NCI-H2171 (cell line): ENCODE data around the gene ANKFN1.
A peak's percentile ranks its signal among the peaks of the same experiment; 100 is the strongest.

Experiments
- DNase-seq: peaks from one replicate; lab custom pipeline; 2025; lab: John Stamatoyannopoulos, UW

The ANKFN1 gene

DNA sequence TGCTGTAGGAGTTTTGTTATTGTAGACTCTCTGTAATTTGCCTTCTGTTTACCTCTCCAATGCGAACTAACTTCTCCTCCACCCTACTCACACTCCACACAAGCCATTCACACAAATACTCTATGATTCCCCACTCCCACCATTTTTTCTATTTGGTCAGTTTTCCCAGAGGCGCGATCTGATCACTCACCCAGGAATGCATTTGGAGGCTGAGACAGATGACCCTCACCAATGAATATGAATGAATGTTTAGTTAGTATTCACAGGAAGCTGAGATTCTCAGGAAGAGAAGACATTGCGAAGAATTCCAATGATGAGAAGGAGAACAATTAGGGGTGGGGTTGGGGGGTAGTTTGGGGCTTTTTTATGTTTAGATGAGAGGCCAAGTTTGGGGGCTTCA lies 10.5 kb upstream of the ANKFN1 start:
- DNase-seq = no peak

DNA sequence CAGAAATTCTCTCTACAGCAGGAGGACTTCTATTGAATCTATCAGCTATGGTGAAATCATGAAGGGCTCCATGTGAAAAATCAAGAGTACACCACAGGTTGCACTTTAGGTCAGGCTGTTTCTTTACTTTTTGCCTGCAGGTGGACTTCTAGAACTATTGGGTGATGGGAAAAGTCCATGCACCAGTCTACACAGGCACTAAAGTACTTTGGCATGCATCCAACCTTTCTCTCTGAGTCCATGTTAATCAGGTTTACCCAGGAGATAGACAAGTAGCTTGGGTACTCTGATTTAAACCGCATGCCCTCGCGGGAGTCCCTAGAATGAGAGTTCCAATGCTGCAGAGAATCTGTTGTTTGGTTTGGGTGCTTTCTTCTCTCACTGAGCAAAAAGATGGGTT lies 9.1 kb upstream of the ANKFN1 start:
- DNase-seq = peak; percentile 9

DNA sequence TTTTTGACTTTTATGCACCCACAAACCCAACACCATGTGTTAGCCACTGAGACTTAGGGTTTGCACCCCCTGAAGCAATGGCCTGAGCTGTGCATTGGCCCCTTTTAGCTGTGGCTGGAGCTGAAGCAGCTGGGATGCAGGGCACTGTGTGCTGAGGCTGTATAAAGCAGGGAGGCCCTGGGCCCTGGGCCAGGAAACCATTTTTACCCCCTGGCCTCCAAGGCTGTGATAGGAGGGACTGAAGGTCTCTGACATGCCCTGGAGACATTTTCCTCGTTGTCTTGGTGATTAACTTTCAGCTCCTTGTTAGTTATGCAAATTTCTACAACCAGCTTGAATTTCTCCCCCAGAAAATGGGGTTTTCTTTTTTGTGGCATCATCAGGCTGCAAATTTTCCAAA lies 6.7 kb upstream of the ANKFN1 start:
- DNase-seq = no peak

DNA sequence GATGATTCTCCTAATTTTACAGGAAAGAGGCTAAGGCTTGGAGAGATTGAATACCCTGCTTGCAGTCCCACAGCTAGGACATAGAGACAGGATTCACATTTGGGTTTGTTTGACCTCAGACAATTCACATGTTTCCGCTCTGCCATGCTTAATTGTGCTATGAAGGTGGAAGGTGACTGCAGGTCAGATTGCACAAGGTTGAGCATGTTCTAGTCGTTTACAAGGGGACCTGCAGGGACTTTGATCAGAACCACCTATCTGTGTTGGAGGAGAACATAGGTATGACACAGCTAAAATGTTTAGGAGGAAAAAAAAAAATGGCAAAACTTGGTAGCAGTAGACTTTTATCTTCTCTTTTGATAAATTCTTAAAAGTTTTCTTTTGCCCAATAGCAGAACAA lies 4.9 kb upstream of the ANKFN1 start:
- no peak for DNase-seq

DNA sequence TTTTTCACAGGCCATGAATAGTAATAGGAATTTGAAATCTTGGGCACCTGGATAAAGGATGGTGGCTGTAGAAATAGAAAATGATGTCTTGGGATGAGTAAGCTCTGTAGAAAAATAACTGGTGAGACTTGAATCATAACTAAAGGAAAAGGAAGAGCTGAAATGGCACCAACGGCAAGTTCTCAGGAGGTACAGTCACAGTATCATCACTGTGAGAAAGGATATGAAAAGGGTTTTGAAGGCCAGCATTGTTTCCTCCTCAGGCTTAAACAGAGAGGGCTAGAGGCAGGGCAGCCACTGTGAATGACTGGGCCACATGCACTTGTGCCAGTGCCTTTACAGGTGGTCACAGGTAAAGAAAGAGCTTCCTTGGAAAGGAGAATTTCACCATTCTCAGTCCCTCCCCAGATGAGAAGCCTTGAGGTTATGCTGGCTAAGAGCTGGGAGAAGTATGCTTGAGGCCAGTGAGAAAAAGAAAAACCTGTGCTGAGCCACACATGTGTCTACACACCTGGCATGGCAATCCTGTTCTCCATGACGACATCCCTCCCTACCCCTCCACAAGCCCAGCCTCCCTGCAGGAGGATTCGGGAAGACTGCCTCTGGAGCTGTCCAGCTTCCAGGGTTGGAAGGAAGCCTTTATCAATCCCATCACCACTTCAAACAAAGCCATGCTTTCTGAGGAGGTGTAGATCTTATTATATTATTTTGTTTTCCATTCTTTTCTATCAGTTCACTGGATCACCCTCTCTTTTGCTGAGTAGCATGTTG lies 3.8 kb upstream of the ANKFN1 start:
- DNase-seq = no peak

DNA sequence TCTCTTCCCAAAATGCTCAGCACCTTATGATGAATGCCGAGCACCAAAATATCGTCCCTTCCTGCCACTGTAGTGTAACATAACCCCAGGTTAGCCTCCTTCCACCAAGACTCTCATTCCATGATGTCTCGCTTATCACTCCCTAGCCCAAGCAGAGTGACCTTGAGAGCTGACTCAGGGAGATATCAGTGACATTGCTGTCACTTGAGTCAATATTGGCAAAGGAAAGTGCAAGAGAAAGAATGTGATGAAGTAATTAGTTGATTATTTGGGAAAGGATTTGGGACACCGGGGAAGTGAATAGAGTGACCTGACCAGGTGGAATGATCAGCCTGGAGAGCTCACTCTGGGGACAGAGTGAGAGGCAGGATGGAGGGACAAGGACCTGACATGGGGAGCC lies 2.6 kb upstream of the ANKFN1 start:
- no peak for DNase-seq

DNA sequence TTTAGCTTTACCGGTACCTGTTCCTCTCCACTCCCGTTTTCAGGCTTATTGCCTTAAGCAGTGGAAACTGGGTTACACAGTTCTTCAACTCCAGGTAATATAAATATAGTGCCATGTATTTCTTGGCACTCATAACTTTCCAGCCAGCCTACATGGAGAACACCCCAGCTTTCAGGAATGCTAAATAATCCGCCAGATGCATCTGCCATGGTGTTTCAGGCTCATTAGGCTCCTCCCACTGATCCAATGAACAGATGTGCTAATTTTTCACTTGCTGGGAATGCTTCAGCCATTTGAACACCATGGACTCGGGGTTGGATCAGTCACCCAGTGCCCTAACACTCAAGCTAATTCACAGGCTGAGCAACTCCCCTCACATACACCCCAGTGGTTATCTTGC lies 4.6 kb downstream of the ANKFN1 start:
- peak; percentile 38 for DNase-seq

DNA sequence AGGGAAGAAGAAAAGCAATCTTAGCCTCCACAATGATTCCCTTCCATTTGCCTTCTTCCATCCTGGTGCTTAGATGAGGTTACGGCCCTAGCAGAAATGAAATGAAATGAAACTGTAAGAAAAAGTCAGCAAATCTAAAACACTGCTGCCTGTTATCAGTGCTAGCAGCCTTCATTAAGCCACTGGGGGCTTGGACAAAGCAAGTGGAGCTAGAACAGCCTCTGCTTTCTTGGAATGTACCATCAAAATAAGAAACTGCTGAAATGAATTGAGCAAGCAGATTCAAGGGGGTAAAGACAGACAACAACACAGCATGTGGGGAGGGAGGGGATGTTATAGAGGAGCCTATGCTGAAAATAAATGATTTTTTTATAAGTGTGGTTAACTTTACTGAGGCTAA lies 5.1 kb downstream of the ANKFN1 start:
- DNase-seq = no peak

DNA sequence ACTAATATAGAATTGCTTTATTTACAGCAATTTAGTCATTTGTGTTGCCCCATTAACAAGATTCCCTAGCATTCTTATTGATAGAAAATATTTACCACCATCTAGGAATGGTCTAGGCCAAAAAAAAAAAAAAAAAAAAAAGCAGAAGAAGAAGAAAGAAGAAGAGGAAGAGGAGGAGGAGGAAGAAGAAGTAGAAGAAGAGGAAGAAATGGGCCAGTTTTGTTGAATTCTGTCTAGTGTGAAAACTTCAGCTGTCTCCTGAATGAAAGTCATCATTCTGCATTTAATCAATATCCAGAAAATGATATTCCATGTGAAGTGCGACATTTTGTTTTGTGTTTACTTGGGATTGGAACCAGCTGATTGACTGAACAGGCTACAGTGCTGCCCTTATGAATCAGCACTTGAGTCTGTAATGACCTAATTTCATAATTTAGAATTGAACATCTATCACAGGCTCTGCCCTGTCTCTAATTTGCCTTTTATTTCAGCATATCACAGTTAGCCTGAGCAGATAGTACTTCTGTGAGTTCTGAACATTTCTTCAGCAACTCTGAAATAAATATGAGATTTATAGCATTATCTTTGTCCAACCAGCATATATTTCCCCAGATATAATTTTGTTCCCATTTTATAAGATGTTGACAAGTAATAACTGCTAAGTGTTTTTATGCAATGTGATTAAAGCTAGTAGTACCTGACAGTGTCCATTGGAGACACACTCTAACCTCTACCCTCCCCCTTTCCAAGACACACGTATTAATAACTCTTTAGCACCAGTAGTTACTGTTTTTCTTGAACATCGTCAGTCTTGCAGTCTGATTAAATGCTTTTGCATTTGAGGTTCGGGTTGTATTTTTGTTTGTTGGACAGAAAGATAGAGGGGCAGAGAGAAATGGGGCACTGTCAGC lies 5.9 kb downstream of the ANKFN1 start:
- DNase-seq = no peak

DNA sequence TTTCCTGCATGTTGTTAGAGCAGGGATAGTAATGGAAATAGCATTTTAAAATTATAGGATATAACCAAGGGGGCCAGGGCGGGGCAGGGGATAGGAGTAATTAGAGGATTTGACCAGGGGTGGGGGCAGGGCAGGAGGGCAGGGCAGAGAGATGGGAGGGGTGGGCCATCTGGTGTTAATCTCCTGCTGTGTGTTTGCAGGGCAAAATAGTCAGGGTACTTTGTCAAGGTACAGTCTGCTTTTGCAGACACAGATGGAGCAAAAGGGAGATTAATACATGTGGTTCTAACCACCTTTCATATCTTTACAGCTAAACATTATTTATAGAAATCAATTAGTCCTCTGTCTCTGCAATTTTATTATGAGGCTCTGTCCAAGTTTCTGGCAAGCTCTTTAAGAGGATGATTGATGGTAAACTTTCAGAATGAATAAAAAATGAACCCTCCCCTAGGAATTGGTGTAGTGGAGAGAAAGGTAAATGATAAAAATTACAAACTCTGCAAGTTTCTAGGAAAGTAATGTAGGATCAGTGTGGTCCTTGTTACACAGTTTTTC lies 6.6 kb downstream of the ANKFN1 start:
- DNase-seq = peak; percentile 26

DNA sequence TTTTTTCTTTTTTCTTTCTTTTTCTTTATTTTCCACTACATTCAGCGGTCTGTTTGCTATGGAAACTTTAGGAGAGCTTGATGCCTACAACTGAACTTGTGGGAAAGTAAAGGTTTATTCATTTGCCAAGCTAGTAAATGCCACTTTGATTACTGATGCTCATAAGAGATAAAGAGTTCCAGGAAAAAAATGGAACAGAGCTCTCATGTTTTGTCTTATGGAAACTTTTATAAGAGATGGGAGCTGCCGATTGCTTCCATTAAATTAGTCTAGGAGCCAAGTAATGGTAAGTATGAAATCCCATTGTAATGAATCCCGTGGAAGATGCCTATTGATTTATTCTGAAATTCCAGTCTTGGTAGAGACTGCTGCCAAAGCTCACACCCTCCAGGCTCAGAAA lies 7.1 kb downstream of the ANKFN1 start:
- no peak for DNase-seq

DNA sequence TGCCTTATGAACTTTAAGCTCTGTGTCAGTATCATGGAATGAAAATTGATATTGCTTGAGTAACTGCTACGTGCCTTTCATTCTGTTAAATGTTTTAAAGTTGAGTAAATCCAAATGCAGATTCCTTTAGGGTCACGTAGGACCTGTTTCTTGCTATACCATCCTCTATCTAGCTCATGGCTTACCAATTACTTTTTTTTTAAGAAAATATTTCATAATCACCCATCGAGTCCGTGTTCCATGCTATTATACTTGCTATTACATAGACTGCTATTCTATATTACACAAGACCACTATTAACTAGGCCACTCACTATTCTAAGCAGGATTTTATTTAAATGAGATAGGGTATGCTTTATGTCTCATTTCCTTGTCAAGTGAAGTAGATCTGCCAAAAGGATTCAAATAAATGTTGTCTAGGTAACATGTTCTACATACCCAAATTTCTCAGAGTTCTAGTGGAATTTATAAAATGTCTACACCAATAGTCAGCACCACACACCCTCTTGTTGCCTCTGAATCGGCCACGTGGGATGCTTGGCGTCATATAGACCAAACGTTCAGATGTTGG lies 11.9 kb downstream of the ANKFN1 start:
- no peak for DNase-seq

DNA sequence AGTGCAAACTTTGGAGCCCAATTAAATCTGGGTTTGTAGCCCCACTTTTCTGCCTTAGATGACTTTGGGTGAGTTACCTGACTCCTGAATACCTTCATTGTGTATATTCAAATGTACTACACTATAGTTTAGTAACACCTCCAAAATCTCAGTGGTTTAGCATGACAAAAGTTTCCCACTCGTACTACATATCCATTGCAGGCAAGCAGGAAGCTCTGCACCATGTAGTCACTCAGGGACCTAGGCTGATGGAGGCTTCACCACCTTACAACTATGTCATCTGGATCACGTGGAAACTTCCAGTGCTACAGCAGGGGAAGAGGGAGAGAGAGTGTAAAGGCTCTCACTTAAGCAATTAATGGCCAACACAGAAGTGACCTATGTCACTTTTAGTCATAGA lies 14.2 kb downstream of the ANKFN1 start:
- no peak for DNase-seq

DNA sequence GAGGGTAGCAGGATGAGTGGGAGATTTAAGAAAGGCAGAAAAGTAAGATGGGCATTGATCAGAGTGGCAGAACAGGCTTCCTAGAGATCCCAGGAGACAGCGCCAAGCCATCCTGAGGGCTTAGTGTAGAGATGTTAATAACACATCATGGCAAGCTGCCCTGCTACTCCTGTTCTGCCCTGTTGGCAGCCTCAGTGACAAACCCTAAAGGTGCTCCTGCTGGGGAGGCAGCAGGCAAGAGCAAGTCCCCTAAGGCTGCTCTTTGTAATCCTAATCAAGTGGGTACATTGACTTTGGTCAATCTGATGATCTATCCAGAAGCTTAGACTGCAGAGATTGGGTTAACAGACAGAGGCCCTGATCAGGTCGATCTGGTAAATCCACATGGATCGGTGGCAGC lies 16.3 kb downstream of the ANKFN1 start:
- no peak for DNase-seq

DNA sequence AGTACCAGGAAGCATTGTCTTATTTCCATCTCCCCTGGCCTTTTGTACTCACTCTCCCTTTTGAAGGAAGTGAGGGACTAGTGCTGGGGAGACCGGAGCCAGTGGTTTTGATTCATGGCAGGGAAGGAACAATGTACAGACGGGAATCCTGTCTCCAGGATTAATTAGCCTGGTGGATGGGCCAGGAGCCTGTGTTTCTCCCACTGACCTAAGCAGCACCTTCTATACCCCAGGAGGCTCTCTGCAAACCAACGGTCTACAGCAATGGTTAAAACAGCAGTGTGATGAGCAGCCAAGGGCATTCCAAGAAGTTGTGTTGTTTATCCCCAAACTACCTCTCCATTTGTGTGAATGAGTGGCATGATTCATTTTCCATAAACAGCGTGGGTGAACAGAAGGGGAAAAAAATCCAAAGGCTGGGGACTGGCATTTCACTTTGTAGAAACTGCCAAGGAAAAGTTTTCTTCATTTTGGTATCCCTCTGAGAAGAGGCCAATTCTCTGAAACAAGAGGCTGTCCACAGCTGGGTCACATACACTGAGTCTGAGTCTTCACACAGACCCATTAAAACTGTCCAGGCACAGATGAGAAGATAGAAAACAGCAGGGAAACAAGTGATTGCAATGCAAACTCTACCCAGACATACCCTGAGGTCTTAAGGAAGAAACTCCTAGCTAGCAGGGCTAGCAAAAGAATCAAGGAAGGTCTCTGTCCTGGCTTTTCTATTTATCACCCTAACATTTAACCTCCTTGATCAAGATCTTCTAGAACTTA lies 18.1 kb downstream of the ANKFN1 start:
- no peak for DNase-seq

DNA sequence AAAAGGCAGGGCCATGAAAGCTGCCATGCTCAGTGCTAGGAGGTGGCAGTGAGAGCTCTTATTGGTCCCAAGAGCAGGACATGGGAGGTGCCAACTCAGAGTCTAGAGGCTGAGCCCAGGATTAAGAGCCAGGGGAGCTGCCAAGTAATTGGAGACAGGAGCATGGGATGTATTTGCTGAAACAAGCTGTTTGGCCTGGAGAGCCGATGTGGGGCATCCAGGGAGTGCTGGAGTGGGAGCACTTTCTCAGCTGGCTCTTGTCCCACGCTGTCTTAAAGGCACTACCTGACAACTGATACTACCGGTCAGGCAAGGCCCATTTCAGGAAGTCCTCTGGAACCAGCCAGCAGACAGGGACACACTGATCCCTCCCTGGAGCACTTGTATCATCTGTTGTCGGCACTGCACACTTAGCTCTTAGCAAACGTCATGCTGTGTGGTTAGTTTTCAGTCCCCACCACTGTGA lies 19.3 kb downstream of the ANKFN1 start:
- DNase-seq = peak; percentile 76

DNA sequence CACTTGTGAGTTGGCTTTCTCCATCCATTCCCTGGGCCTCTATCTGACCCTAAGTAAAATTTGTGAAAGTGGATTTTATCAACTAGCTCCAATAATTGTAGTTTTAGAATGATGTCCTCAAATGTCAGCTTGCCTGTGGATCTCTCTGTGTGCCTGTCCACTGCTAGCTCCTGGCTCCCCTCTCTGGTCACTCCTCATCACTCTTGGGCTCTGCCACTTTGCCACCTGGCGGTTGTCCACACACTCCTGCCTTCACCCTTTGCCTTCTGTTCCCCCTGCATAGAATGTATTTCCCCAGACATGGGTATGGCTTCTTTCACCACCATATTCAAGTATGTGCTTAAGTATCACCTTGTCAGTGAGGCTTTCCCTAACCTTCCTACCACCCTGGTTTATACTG lies 19.8 kb downstream of the ANKFN1 start:
- no peak for DNase-seq

DNA sequence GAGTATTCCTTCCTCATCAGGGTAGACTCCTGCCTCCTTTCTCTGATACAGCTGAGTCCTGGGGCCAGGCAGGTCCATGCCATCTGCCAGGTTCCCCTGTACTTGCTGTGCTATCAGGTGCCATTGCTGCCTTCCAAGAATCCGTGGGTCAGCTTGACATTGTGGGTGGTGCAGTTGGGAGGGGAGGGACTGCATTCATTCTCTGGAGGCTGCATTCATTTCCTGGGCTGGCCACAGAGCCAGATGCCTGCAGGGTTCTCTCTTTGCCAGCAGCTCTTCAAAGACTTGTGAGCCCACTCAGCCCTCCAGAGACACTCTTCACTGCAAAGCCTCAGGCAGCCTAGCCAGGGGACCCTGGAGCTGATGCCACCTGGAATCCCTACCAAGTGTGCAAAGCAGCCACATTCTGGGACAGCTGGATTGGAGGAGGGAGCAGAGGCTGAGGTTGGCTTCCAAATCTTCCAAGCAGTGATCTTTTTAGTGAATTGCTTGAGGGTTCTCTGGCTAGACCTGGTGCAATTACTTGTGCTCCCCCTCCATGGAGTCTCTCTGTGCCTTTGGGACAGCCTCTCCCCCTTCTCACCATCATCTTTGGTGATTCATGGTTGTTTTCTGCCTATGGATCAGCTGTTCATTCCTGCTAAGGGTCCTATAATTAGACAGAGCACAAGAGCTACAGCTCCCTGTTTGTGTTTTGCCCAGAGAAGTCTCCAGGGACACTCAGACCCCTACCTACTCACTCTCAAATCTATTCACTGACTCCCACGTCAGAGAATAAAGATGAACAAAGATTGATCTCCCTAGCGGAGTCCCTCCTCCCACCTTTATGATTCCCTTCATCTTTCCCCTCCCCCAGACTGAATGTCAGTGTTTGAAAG lies 20.9 kb downstream of the ANKFN1 start:
- peak; percentile 29 for DNase-seq

DNA sequence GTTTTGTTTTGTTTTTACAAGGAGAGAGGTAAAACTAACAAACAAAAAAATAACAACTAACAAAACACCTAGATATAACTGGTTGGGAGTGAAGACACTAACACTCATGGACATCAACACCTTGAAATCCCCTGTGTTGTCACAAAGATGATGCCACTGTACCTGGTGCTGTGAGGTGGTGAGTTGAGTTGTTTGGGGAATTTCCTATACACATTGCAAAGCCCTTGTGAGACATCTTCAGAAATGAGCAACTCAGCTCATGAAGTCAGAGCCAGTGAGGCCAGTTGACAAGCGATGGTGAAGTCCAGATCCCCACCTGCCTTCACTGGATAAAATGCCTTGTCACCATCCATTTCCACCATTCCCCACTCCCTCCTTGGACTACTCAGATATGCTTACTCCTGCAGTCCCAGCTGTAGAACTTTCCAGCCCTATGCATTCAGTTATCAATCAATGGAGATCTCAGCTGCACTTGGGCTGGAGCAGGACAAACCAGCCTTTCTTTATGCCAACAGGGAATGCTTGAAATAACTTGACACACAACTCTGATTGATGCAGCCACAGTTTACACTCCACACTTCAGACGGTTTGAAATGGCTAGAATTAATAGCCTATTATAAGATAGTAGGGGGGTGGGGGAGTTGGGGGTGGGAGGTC lies 22.2 kb downstream of the ANKFN1 start:
- DNase-seq = no peak

DNA sequence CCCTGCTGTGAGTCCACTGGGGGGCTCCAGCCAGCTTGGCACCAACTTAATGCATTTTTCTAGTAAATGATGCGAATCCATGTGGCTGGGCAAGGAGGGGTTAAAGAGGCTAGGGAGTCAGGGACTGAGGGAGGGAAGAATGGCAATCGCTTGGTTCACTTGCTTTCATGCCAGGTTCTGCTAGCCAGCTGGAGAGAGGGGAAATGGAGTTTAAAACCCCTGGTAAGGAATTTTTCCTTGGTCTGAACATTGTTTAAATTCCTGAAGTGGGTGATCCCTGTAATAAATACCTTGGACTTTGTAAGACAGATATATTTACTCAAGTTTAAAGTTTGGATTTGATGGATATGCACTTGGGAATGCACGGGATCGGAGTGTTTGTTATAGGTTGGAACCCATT lies 22.8 kb downstream of the ANKFN1 start:
- no peak for DNase-seq
